ENCODE measurements around the gene CDK4.

Gene CDK4

DNA sequence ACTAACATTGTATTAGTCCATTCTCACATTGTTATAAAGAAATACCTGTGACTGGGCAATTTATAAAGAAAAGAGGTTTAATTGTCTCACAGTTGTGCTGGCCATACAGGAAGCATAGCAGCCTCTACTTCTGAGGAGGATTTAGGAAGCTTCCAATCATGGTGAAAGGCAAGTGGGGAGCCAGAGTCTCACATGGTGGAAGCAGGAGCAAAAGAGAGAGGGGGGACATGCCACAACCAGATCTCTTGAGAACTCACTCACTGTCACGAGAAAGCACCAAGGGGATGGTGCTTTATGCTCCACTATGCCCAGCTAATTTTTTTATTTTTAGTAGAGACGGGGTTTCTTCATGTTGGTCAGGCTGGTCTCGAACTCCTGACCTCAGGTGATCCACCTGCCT, 44.9 kb downstream of the CDK4 start:
- no peak for DNase-seq (ENCODE audit: low spot score)

- no peak for DNase-seq (ENCODE audit: low spot score)
Measured at GRCh38 chr12:57700317-57700716, 51.8 kb downstream of the CDK4 start.

GRCh38 chr12:57698414-57698813, 53.7 kb downstream of the CDK4 start:
- no peak for DNase-seq (ENCODE audit: low spot score)

Measured in Ammon's horn (tissue), 1 donor.